Endothelial cell of umbilical vein (primary cell): ENCODE data around the gene ATP6V0E2. TPM values are rescaled to one million over a fixed set of nuclear protein-coding genes. Genes with fewer than 3 reads are reported as not detected.

Experiments
- BruUV-seq: library from RNA; stranded (reverse); fragments of 400-500 nt; replicated peaks from 2 replicates; lab custom pipeline; 2021; lab: Mats Ljungman, UMichigan
- CTCF ChIA-PET: fragments of 300-600, 350-600 bp; sonication (Branson Sonifier 250); formaldehyde crosslinking; loops from one replicate; lab custom pipeline; 2021; ENCODE audit warnings: antibody characterized with exemption, inconsistent platforms; lab: Charles Lee
- POLR2A ChIA-PET: fragments of 300-600, 350-600 bp; sonication (Branson Sonifier 250); formaldehyde crosslinking; loops from one replicate; lab custom pipeline; 2021; ENCODE audit warnings: antibody characterized with exemption, inconsistent platforms; lab: Charles Lee
- DNase-seq: peaks from one replicate; pipeline ENCODE4 v3.0.0-alpha.2; 2011; ENCODE audit warnings: low read depth, low spot score
- FAIRE-seq: peaks from 2 replicates; lab custom pipeline; 2011; peaks lifted over from hg19 to GRCh38; lab: Jason Lieb, UNC
- H2AFZ ChIP-seq: 2 replicates; pipeline ENCODE4 v1.6.0; 2012; ENCODE audit warnings: low read depth, low read length, control low read depth, inconsistent platforms
- H3K27ac ChIP-seq: 2 replicates; pipeline ENCODE4 v1.5.1; 2011; ENCODE audit warnings: low read depth, mild to moderate bottlenecking, control low read depth, low read length, moderate library complexity; ENCODE audit not compliant: insufficient read depth
- H3K27me3 ChIP-seq, 2 experiments: 2 replicates each; pipeline versions ENCODE4 v1.6.0 to v1.6.1; 2011; ENCODE audit warnings: low read length in 2 of 2, mixed read lengths in 1 of 2; ENCODE audit not compliant: control insufficient read depth in 2 of 2, insufficient read depth in 2 of 2
- H3K36me3 ChIP-seq, 2 experiments: 2 replicates in 1 of 2; 3 replicates in 1 of 2; pipeline ENCODE4 v1.5.1; 2011; ENCODE audit warnings: low read length in 2 of 2, mild to moderate bottlenecking in 1 of 2, moderate library complexity in 1 of 2; ENCODE audit not compliant: control insufficient read depth in 2 of 2, insufficient read depth in 2 of 2; ENCODE audit errors: extremely low read depth in 1 of 2
- H3K4me1 ChIP-seq: 3 replicates; pipeline ENCODE4 v1.5.1; 2011; ENCODE audit warnings: mild to moderate bottlenecking, low read length; ENCODE audit not compliant: control insufficient read depth, insufficient read depth; ENCODE audit errors: extremely low read depth
- H3K4me2 ChIP-seq: 2 replicates; pipeline ENCODE4 v1.6.1; 2011; ENCODE audit warnings: low read length, control low read depth, mixed read lengths; ENCODE audit not compliant: insufficient read depth
- H3K4me3 ChIP-seq, 3 experiments: fragments of 200-600 bp in 1 of 3; sonication (generic), shearing (Covaris generic) in 1 of 3; replicated peaks in 1 of 3; 2 replicates each; pipeline ENCODE4 v1.5.1; 2011 to 2016; ENCODE audit warnings: control low read depth in 3 of 3, low read length in 3 of 3, mild to moderate bottlenecking in 2 of 3, inconsistent platforms in 1 of 3, low read depth in 1 of 3, moderate library complexity in 1 of 3; ENCODE audit not compliant: insufficient read depth in 1 of 3
- H3K79me2 ChIP-seq: 2 replicates; pipeline ENCODE4 v1.6.0; 2012; ENCODE audit warnings: low read length, inconsistent platforms; ENCODE audit not compliant: control insufficient read depth, insufficient read depth
- H3K9ac ChIP-seq: replicated peaks from 2 replicates; pipeline ENCODE3; 2011; ENCODE audit warnings: low read length, control low read depth; ENCODE audit not compliant: insufficient read depth; ENCODE audit errors: extremely low read depth
- H3K9me1 ChIP-seq: replicated peaks from 3 replicates; pipeline ENCODE4 v1.6.0; 2011; ENCODE audit warnings: mild to moderate bottlenecking, low read length; ENCODE audit not compliant: control insufficient read depth, insufficient read depth; ENCODE audit errors: extremely low read depth
- H3K9me3 ChIP-seq: replicated peaks from 2 replicates; pipeline ENCODE4 v1.5.1; 2012; ENCODE audit warnings: low read length, inconsistent platforms; ENCODE audit not compliant: control insufficient read depth, insufficient read depth
- H4K20me1 ChIP-seq: replicated peaks from 2 replicates; pipeline ENCODE3; 2011; ENCODE audit warnings: mild to moderate bottlenecking, low read length; ENCODE audit not compliant: control insufficient read depth, insufficient read depth; ENCODE audit errors: extremely low read depth
- CTCF ChIP-seq, 2 donors: IDR thresholded peaks; 1 replicate in 1 of 2; 2 replicates in 1 of 2; pipeline ENCODE4 v1.5.1; 2011; ENCODE audit warnings: low read length in 2 of 2, mild to moderate bottlenecking in 2 of 2, moderate library complexity in 2 of 2, control low read depth in 1 of 2, inconsistent platforms in 1 of 2, low read depth in 1 of 2; ENCODE audit not compliant: insufficient read depth in 1 of 2; ENCODE audit errors: extremely low read depth in 1 of 2
- EZH2 ChIP-seq: IDR thresholded peaks from 2 replicates; pipeline ENCODE4 v1.6.1; 2012; ENCODE audit warnings: borderline replicate concordance, low read depth, mild to moderate bottlenecking, moderate library complexity, low read length, inconsistent platforms; ENCODE audit not compliant: severe bottlenecking
- FOS ChIP-seq: IDR thresholded peaks from 2 replicates; pipeline ENCODE4 v1.6.1; 2011; ENCODE audit warnings: mild to moderate bottlenecking, low read length, moderate library complexity, borderline replicate concordance; ENCODE audit not compliant: insufficient read depth
- GATA2 ChIP-seq: IDR thresholded peaks from 2 replicates; pipeline ENCODE4 v1.7.0; 2011; ENCODE audit warnings: low read depth, mild to moderate bottlenecking, moderate library complexity, mixed read lengths, low read length; ENCODE audit not compliant: insufficient read length, insufficient read depth
- JUN ChIP-seq: IDR thresholded peaks from 2 replicates; pipeline ENCODE4 v1.6.1; 2011; ENCODE audit warnings: borderline replicate concordance, low read depth; ENCODE audit not compliant: insufficient read length, insufficient read depth
- MAX ChIP-seq: IDR thresholded peaks from 2 replicates; pipeline ENCODE4 v1.6.1; 2011; ENCODE audit not compliant: insufficient read depth, insufficient read length
- MYC ChIP-seq: IDR thresholded peaks from one replicate; pipeline ENCODE4 v1.6.1; 2011; ENCODE audit warnings: mild to moderate bottlenecking, low read depth, low read length
- POLR2A ChIP-seq: IDR thresholded peaks from 2 replicates; pipeline ENCODE4 v1.6.1; 2012; ENCODE audit warnings: low read depth, mild to moderate bottlenecking, control low read depth, low read length
- POLR2AphosphoS5 ChIP-seq: IDR thresholded peaks from 2 replicates; pipeline ENCODE4 v1.6.1; 2012; ENCODE audit warnings: low read depth, mild to moderate bottlenecking, control low read depth, low read length, moderate library complexity; ENCODE audit not compliant: insufficient read depth
- dilution Hi-C: fragments of 300-500 bp; cut with MboI; formaldehyde crosslinking; loops from one replicate; pipeline ENCODE4 v1.15.0; 2019; ENCODE audit warnings: low sequenced_read_pairs; ENCODE audit not compliant: extremely low pct_ligation_motif_present
- intact Hi-C: fragments of 100-400 bp; cut with micrococcal nuclease; formaldehyde crosslinking; loops from one replicate; pipeline ENCODE4 v1.10.0; 2022
- polyA plus RNA-seq, 4 experiments: library from polyadenylated mRNA; depleted of rRNA in 3 of 4; stranded (reverse) in 3 of 4; unstranded in 1 of 4; fragments of >200 nt; gene quantifications; 2 replicates each; pipeline versions ENCODE4 v1.2.1 to v1.2.3, GENCODE V29; 2011 to 2012; ENCODE audit warnings: missing spikeins in 1 of 4
- total RNA-seq: library from RNA; stranded (reverse); gene quantifications from 2 replicates; pipeline ENCODE4 v1.2.3, GENCODE V29; 2021

ATP6V0E2 gene
- total and polyA plus RNA-seq, 2 donors (not counting 3 experiments of a cell fraction or from before 2014, with no cell fraction given), result 27.8 to 36.8 TPM

- Histone ChIP-seq H3K9me1 (no peaks in the 10 kb centered on the region), H3K36me3 (no peaks in the 10 kb centered on the region), H3K4me1 (no peaks in the 10 kb centered on the region), H3K4me3 (no peak overlapping the region), H3K9me3 (no peaks in the 10 kb centered on the region), H2AFZ (no peak overlapping the region), H3K79me2 (no peaks in the 10 kb centered on the region), H3K27me3 (no peaks in the 10 kb centered on the region), H3K9ac (no peak overlapping the region), H4K20me1 (no peaks in the 10 kb centered on the region), H3K4me2 (no peak overlapping the region), H3K27ac (no peak overlapping the region)
- dilution Hi-C loops (no loop called here), intact Hi-C loops (no loop called here)
- DNase-seq (no peak), FAIRE-seq (no peak)
- no peak for TF ChIP-seq JUN
- no peak for TF ChIP-seq POLR2A
- TF ChIP-seq POLR2AphosphoS5, result no peak
- ChIA-PET POLR2A (no interaction called here), CTCF (no interaction called here)
- BruUV-seq, result no TSS peak
Measured at GRCh38 chr7:149833495-149834130, 40.2 kb upstream of the ATP6V0E2 start.

- Histone ChIP-seq H3K9me1 (no peaks in the 10 kb centered on the region), H2AFZ (no peak overlapping the region), H3K79me2 (no peaks in the 10 kb centered on the region), H3K27me3 (no peaks in the 10 kb centered on the region), H4K20me1 (no peaks in the 10 kb centered on the region), H3K9ac (no peak overlapping the region), H3K27ac (no peak overlapping the region), H3K9me3 (no peaks in the 10 kb centered on the region), H3K4me2 (no peak overlapping the region), H3K36me3 (no peaks in the 10 kb centered on the region), H3K4me1 (no peaks in the 10 kb centered on the region), H3K4me3 (no peak overlapping the region)
- FAIRE-seq (no peak), DNase-seq (no peak)
- ChIA-PET POLR2A (no interaction called here), CTCF (interaction anchor here (1.4 to 1.6 kb wide), 2 partner anchors 20 to 28 kb away, joined by 3 to 4 read pairs; no protein-coding TSS in a partner anchor)
- dilution Hi-C loops (no loop called here), intact Hi-C loops (no loop called here)
- no TSS peak for BruUV-seq
- TF ChIP-seq EZH2 (no peak), FOS (no peak), MYC (no peak), CTCF (IDR thresholded peaks at IDR 0.05; ENCODE audit: extremely low read depth in 1 of 2, insufficient read depth in 1 of 2, low read depth in 1 of 2, low read length in 2 of 2) (no peak), POLR2A (no peak), JUN (no peak), POLR2AphosphoS5 (no peak), GATA2 (no peak), MAX (no peak)
Measured at GRCh38 chr7:149834601-149835000, 39.2 kb upstream of the ATP6V0E2 start.
